Measurements from ENCODE around the gene PATJ. TPM values are rescaled to one million over a fixed set of nuclear protein-coding genes. Genes with fewer than 3 reads are reported as not detected.

Gene PATJ
- polyA plus RNA-seq, 1 of the 3 experiments (the other 2 are of a cell fraction) = 3.0 TPM

- POLR2A ChIA-PET = no interaction called here
- H3K9me2 ChIP-seq = no peaks in the 10 kb centered on the region
- DNase-seq = no peak
- no peak for TF ChIP-seq USF1 (IDR thresholded peaks at IDR 0.05; ENCODE audit: borderline replicate concordance, low read depth)
- no peak for TF ChIP-seq SIN3A (IDR thresholded peaks at IDR 0.05; ENCODE audit: borderline replicate concordance, low read depth, low read length)
- TF ChIP-seq NRF1 (IDR thresholded peaks at IDR 0.05; ENCODE audit: low read depth, low read length) = no peak
- no peak for TF ChIP-seq TCF12 (IDR thresholded peaks at IDR 0.05)
- TF ChIP-seq JUND (IDR thresholded peaks at IDR 0.05) = no peak
- no peak for TF ChIP-seq FOXM1 (IDR thresholded peaks at IDR 0.05; ENCODE audit: low read depth)
- TF ChIP-seq EZH2phosphoT487 (IDR thresholded peaks at IDR 0.05; ENCODE audit: borderline replicate concordance, low read depth) = no peak
- TF ChIP-seq EP300 (IDR thresholded peaks at IDR 0.05; ENCODE audit: borderline replicate concordance in 1 of 2, low read depth in 1 of 2, low read length in 1 of 2) = no peak
- TF ChIP-seq RCOR1 (IDR thresholded peaks at IDR 0.05; ENCODE audit: low read length) = no peak
- TF ChIP-seq TEAD4 (IDR thresholded peaks at IDR 0.05; ENCODE audit: borderline replicate concordance, insufficient read depth) = no peak
- no peak overlapping the region for H2AFZ ChIP-seq (ENCODE audit: low read depth)
- no peaks in the 10 kb centered on the region for H3K79me2 ChIP-seq (ENCODE audit: insufficient read depth)
- H3K27me3 ChIP-seq (ENCODE audit: insufficient read depth) = no peaks in the 10 kb centered on the region
- H3F3A ChIP-seq (replicated peaks; ENCODE audit: insufficient read depth) = no peaks in the 10 kb centered on the region
- no peak overlapping the region for H3K27ac ChIP-seq (ENCODE audit: low read depth in 2 of 2, low read length in 1 of 2)
- no peak overlapping the region for H3K4me3 ChIP-seq (ENCODE audit: low read depth in 2 of 2, low read length in 1 of 2)
- no peak overlapping the region for H3K9ac ChIP-seq
- CTCF ChIA-PET = interaction anchor here (0.9 to 1.8 kb wide), 3 partner anchors 21 to 40 kb away, joined by 3 to 9 read pairs (median 4); no protein-coding TSS in a partner anchor
- H3K4me2 ChIP-seq = no peak overlapping the region
- no peaks in the 10 kb centered on the region for H3K36me3 ChIP-seq (replicated peaks in 1 of 2; ENCODE audit: control insufficient read depth in 1 of 2, insufficient read depth in 2 of 2, low read length in 1 of 2)
- no peaks in the 10 kb centered on the region for H3K4me1 ChIP-seq (ENCODE audit: control insufficient read depth in 1 of 2, insufficient read depth in 2 of 2, low read depth in 1 of 2, low read length in 1 of 2)
- H3K9me3 ChIP-seq = no peaks in the 10 kb centered on the region
- H4K20me1 ChIP-seq (ENCODE audit: insufficient read depth) = no peaks in the 10 kb centered on the region
- WGBS (ENCODE audit: low lambda C conversion rate) = 87% methylated on average over 3 of the region's 3 CpGs
Observed at GRCh38 chr1:62103846-62104245, 361.6 kb downstream of the PATJ start.

- DNase-seq = no peak
- no peaks in the 10 kb centered on the region for H3K36me3 ChIP-seq (replicated peaks in 1 of 2; ENCODE audit: control insufficient read depth in 1 of 2, insufficient read depth in 2 of 2, low read length in 1 of 2)
- no peaks in the 10 kb centered on the region for H3F3A ChIP-seq (replicated peaks; ENCODE audit: insufficient read depth)
- no peak overlapping the region for H3K9ac ChIP-seq
- no peak overlapping the region for H2AFZ ChIP-seq (ENCODE audit: low read depth)
- ChIA-PET POLR2A (no interaction called here), CTCF (interaction anchor here (1.5 kb wide), 1 partner anchor 25 kb away, joined by 6 read pairs; no protein-coding TSS in a partner anchor)
- H3K9me2 ChIP-seq = no peaks in the 10 kb centered on the region
- H4K20me1 ChIP-seq (ENCODE audit: insufficient read depth) = no peaks in the 10 kb centered on the region
- no peak overlapping the region for H3K27ac ChIP-seq (ENCODE audit: low read depth in 2 of 2, low read length in 1 of 2)
- H3K79me2 ChIP-seq (ENCODE audit: insufficient read depth) = no peaks in the 10 kb centered on the region
- H3K4me1 ChIP-seq (ENCODE audit: control insufficient read depth in 1 of 2, insufficient read depth in 2 of 2, low read depth in 1 of 2, low read length in 1 of 2) = no peaks in the 10 kb centered on the region; a peak in 1 of 4 replicates
- no peak overlapping the region for H3K4me3 ChIP-seq (ENCODE audit: low read depth in 2 of 2, low read length in 1 of 2)
- TF ChIP-seq FOXJ3 (CRISPR knock-in tag; IDR thresholded peaks at IDR 0.05) (no peak), PBX3 (IDR thresholded peaks at IDR 0.05) (no peak), CHD2 (IDR thresholded peaks at IDR 0.05; ENCODE audit: low read length, partially characterized antibody) (no peak), GABPA (IDR thresholded peaks at IDR 0.05; ENCODE audit: low read depth) (no peak), SIN3A (IDR thresholded peaks at IDR 0.05; ENCODE audit: borderline replicate concordance, low read depth, low read length) (no peak), FOXM1 (IDR thresholded peaks at IDR 0.05; ENCODE audit: low read depth) (no peak), NFIC (IDR thresholded peaks at IDR 0.05; ENCODE audit: borderline replicate concordance) (no peak), MAX (IDR thresholded peaks at IDR 0.05; ENCODE audit: low read depth) (no peak), MXI1 (IDR thresholded peaks at IDR 0.05; ENCODE audit: low read depth, low read length) (no peak), REST (IDR thresholded peaks at IDR 0.05; ENCODE audit: low read depth, low read length) (no peak)
- no peaks in the 10 kb centered on the region for H3K27me3 ChIP-seq (ENCODE audit: insufficient read depth)
- no peak overlapping the region for H3K4me2 ChIP-seq
- 69% methylated on average over 1 of the region's 1 CpG for WGBS (ENCODE audit: low lambda C conversion rate)
- H3K9me3 ChIP-seq = no peaks in the 10 kb centered on the region
Observed at GRCh38 chr1:62107923-62108322, 365.6 kb downstream of the PATJ start.

All from SK-N-SH (cell line).